HL-60 (cell line): ENCODE data around the gene SLC15A1.

Experiments
- DNase-seq, 2 experiments: peaks; one replicate each; pipeline ENCODE4 v3.0.0-alpha.2; 2010 to 2020; ENCODE audit warnings: low read depth in 1 of 2, low spot score in 1 of 2
- H3K27ac ChIP-seq: fragments of 250-450 bp; sonication (Bioruptor Pico); replicated peaks from 2 replicates; pipeline ENCODE4 v1.5.1; 2020; ENCODE audit warnings: mild to moderate bottlenecking, moderate library complexity
- H3K27me3 ChIP-seq: fragments of 250-450 bp; sonication (Bioruptor Pico); 2 replicates; pipeline ENCODE4 v1.5.1; 2021; ENCODE audit warnings: mild to moderate bottlenecking, moderate library complexity; ENCODE audit not compliant: insufficient read depth, poor library complexity, severe bottlenecking
- H3K4me3 ChIP-seq: replicated peaks from 2 replicates; pipeline ENCODE4 v1.5.1; 2011; ENCODE audit warnings: mild to moderate bottlenecking, control low read depth, low read length; ENCODE audit not compliant: insufficient read depth
- CTCF ChIP-seq: IDR thresholded peaks from one replicate; pipeline ENCODE4 v1.5.1; 2011; ENCODE audit warnings: low read length, control low read depth, inconsistent platforms; ENCODE audit not compliant: insufficient read depth
- GABPA ChIP-seq: IDR thresholded peaks from 2 replicates; pipeline ENCODE4 v1.6.1; 2012; ENCODE audit warnings: low read depth
- POLR2AphosphoS5 ChIP-seq: IDR thresholded peaks from 2 replicates; pipeline ENCODE4 v1.6.1; 2012; ENCODE audit warnings: low read depth
- REST ChIP-seq: IDR thresholded peaks from 2 replicates; pipeline ENCODE4 v1.6.1; 2012; ENCODE audit warnings: low read depth; ENCODE audit not compliant: insufficient replicate concordance
- SPI1 ChIP-seq: IDR thresholded peaks from 2 replicates; pipeline ENCODE4 v1.6.1; 2012; ENCODE audit warnings: low read depth, mild to moderate bottlenecking, borderline replicate concordance

Gene SLC15A1

GRCh38 chr13:98691360-98691759 lies 61.1 kb downstream of the SLC15A1 start:
- no peak for DNase-seq
- no peak for TF ChIP-seq SPI1
- TF ChIP-seq POLR2AphosphoS5: no peak
- TF ChIP-seq REST: no peak
- TF ChIP-seq GABPA: no peak
- no peak for TF ChIP-seq CTCF
- H3K4me3 ChIP-seq: no peak overlapping the region
- H3K27me3 ChIP-seq: no peaks in the 10 kb centered on the region
- H3K27ac ChIP-seq: no peak overlapping the region

GRCh38 chr13:98690348-98691022 lies 62.0 kb downstream of the SLC15A1 start:
- no peak for DNase-seq
- no peak for TF ChIP-seq SPI1
- no peak for TF ChIP-seq GABPA
- no peak for TF ChIP-seq POLR2AphosphoS5
- no peak for TF ChIP-seq CTCF
- no peak for TF ChIP-seq REST
- Histone ChIP-seq H3K27ac (no peak overlapping the region), H3K4me3 (no peak overlapping the region), H3K27me3 (no peaks in the 10 kb centered on the region)

GRCh38 chr13:98689347-98689968 lies 63.0 kb downstream of the SLC15A1 start:
- no peak overlapping the region for H3K27ac ChIP-seq
- H3K4me3 ChIP-seq: no peak overlapping the region
- TF ChIP-seq CTCF: no peak
- TF ChIP-seq GABPA: no peak
- TF ChIP-seq REST: no peak
- no peak for TF ChIP-seq SPI1
- no peak for TF ChIP-seq POLR2AphosphoS5
- no peak for DNase-seq
- no peaks in the 10 kb centered on the region for H3K27me3 ChIP-seq
